ENCODE measurements around the gene ABCA2.

DNA sequence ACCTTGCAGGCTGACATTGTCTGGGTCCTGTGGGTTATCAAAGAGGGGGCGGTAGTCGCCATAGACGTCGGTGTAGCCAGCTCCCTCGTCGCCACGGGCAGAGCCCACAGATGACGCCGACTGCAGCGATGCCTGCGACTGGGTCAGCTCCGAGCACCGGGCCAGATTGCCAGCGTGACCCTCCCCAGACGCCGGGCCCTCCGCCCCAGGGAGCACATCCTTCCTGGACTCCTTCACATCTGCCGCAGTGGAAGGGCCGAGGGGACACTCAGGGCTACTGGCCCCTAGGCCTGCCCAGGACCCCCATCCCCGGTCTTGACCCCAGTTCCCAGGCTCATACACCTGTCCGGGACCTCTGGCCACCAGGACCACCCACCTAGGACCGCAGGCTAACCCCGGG lies 13.9 kb downstream of the ABCA2 start:
- TF ChIP-seq EZH2 (IDR thresholded peaks at IDR 0.05) (no peak), POLR2AphosphoS5 (IDR thresholded peaks at IDR 0.05; ENCODE audit: borderline replicate concordance, low read depth, low read length) (no peak), FOXP2 (optimal IDR thresholded peaks at IDR 0.05; ENCODE audit: control extremely low read depth, extremely low read length, insufficient read depth) (no peak)

Measured in SK-N-MC (cell line).